Stimulated activated CD8-positive, alpha-beta memory T cell treated with anti-CD3 and anti-CD28 coated beads, Interleukin-2, amount 100 ng/mL, for 48 hours (primary cell): ENCODE results near the gene KCNN3.

Experiments
- DNase-seq, 2 donors: peaks; one replicate each; pipeline ENCODE4 v3.0.0-alpha.2; 2020; ENCODE audit warnings: low read depth in 2 of 2

Gene KCNN3

GRCh38 chr1:154816369-154816768 is 53.7 kb downstream of the KCNN3 start:
- no peak for DNase-seq

GRCh38 chr1:154813846-154814505 is 56.1 kb downstream of the KCNN3 start:
- no peak for DNase-seq

- DNase-seq, result no peak
Observed at GRCh38 chr1:154813300-154813816, 56.7 kb downstream of the KCNN3 start.

- DNase-seq, result no peak
Observed at GRCh38 chr1:154812877-154813276, 57.2 kb downstream of the KCNN3 start.

- no peak for DNase-seq
Observed at GRCh38 chr1:154810571-154810970, 59.5 kb downstream of the KCNN3 start.

- no peak for DNase-seq
Observed at GRCh38 chr1:154809436-154810413, 60.4 kb downstream of the KCNN3 start.

GRCh38 chr1:154808909-154809262 is 61.2 kb downstream of the KCNN3 start:
- DNase-seq, result no peak

GRCh38 chr1:154808261-154808908 is 61.7 kb downstream of the KCNN3 start:
- DNase-seq, result no peak

GRCh38 chr1:154807048-154807591 is 63.0 kb downstream of the KCNN3 start:
- DNase-seq, result no peak

GRCh38 chr1:154806333-154806732 is 63.7 kb downstream of the KCNN3 start:
- no peak for DNase-seq

- no peak for DNase-seq
Observed at GRCh38 chr1:154802982-154803920, 66.8 kb downstream of the KCNN3 start.

- no peak for DNase-seq
Observed at GRCh38 chr1:154802336-154802969, 67.6 kb downstream of the KCNN3 start.

- DNase-seq, result no peak
Observed at GRCh38 chr1:154801234-154802011, 68.7 kb downstream of the KCNN3 start.

GRCh38 chr1:154799188-154799587 is 70.9 kb downstream of the KCNN3 start:
- DNase-seq, result no peak

GRCh38 chr1:154798645-154799044 is 71.4 kb downstream of the KCNN3 start:
- no peak for DNase-seq

GRCh38 chr1:154797175-154797574 is 72.9 kb downstream of the KCNN3 start:
- no peak for DNase-seq

- DNase-seq, result no peak
Observed at GRCh38 chr1:154796303-154796892, 73.7 kb downstream of the KCNN3 start.

GRCh38 chr1:154794608-154795007 is 75.5 kb downstream of the KCNN3 start:
- DNase-seq, result no peak

GRCh38 chr1:154793685-154794084 is 76.4 kb downstream of the KCNN3 start:
- DNase-seq, result no peak
